GM12892 (cell line): Measurements from ENCODE around the gene RNASE9.

ENCODE experiments used
- POLR2A ChIP-seq: IDR thresholded peaks from 2 replicates; pipeline ENCODE4 v1.6.1; 2011; ENCODE audit warnings: low read depth, low read length, control low read depth
- TAF1 ChIP-seq: IDR thresholded peaks from 2 replicates; pipeline ENCODE4 v1.6.1; 2011; ENCODE audit warnings: low read depth, mild to moderate bottlenecking, control low read depth, low read length, borderline replicate concordance

- TF ChIP-seq POLR2A (no peak), TAF1 (no peak)
Observed at GRCh38 chr14:20580242-20580641, 19.4 kb upstream of the RNASE9 start.
